ENCODE measurements around the gene SHISA4. TPM values are rescaled to one million over a fixed set of nuclear protein-coding genes. Genes with fewer than 3 reads are reported as not detected.
"Not testable (repeated sequence)": the region's sequence is repeated elsewhere in the genome, so short reads cannot be mapped to it uniquely, and the experiment has no call there.

The SHISA4 gene
- total RNA-seq, 1 donor from 2014 or later, result 8.6 TPM

DNA sequence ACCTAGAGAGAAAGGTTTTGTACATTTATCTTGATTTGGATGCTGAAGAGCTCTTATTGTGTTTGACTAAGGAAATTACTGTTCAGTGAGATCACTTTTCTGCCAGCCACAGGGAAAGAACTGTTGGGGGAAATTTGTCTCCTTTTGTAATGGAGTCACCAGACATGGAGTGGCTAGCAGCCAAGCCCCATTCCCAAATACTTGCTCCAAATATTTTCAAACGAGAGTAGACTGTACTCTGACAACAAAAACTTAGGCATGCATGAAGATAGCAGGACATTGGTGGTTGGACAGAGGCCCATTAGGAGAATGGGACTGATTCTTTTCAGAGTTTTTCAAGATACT is 38.7 kb upstream of the SHISA4 start:
- TF ChIP-seq, protein P1, sequence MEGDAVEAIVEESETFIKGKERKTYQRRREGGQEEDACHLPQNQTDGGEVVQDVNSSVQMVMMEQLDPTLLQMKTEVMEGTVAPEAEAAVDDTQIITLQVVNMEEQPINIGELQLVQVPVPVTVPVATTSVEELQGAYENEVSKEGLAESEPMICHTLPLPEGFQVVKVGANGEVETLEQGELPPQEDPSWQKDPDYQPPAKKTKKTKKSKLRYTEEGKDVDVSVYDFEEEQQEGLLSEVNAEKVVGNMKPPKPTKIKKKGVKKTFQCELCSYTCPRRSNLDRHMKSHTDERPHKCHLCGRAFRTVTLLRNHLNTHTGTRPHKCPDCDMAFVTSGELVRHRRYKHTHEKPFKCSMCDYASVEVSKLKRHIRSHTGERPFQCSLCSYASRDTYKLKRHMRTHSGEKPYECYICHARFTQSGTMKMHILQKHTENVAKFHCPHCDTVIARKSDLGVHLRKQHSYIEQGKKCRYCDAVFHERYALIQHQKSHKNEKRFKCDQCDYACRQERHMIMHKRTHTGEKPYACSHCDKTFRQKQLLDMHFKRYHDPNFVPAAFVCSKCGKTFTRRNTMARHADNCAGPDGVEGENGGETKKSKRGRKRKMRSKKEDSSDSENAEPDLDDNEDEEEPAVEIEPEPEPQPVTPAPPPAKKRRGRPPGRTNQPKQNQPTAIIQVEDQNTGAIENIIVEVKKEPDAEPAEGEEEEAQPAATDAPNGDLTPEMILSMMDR (IDR thresholded peaks at IDR 0.05), result no peak
- peak overlapping the region; percentile 59 for H3K27ac ChIP-seq
- H3K4me1 ChIP-seq, result peaks cover 15% of the 10 kb centered on the region
- ATAC-seq (peak; percentile 91), DNase-seq (no peak)
- H3K9me3 ChIP-seq, result no peaks in the 10 kb centered on the region
- no peak overlapping the region for H3K4me3 ChIP-seq
- peaks cover 64% of the 10 kb centered on the region for H3K36me3 ChIP-seq
- intact Hi-C loops (cut with DNase I), result no loop called here
- H3K27me3 ChIP-seq, result no peaks in the 10 kb centered on the region

DNA sequence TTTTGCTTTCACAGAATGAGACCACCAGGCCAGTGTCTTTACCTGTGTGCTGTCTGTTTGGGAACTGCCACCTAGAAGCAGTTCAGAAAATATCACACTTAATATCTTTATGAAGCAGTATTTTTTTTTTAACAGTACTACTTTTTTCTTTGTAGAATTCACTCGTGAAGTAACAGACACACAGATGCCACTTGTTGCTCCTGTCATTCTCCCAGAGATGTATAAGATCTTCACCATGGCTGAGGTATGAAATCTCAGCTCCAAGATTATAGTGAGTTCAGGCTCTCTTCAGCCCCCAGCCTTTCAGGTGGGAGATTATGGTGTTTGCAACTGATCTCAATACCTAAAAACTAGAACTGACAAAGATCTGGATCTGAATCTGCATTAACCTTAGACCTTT is 36.7 kb upstream of the SHISA4 start:
- no peak overlapping the region for H3K4me3 ChIP-seq
- ATAC-seq (no peak), DNase-seq (no peak)
- no peaks in the 10 kb centered on the region for H3K9me3 ChIP-seq
- H3K27ac ChIP-seq, result no peak overlapping the region
- peaks cover 83% of the 10 kb centered on the region for H3K36me3 ChIP-seq
- peaks cover 15% of the 10 kb centered on the region for H3K4me1 ChIP-seq
- intact Hi-C loops (cut with DNase I), result no loop called here
- TF ChIP-seq, protein P1 (IDR thresholded peaks at IDR 0.05), result no peak
- H3K27me3 ChIP-seq, result no peaks in the 10 kb centered on the region

DNA sequence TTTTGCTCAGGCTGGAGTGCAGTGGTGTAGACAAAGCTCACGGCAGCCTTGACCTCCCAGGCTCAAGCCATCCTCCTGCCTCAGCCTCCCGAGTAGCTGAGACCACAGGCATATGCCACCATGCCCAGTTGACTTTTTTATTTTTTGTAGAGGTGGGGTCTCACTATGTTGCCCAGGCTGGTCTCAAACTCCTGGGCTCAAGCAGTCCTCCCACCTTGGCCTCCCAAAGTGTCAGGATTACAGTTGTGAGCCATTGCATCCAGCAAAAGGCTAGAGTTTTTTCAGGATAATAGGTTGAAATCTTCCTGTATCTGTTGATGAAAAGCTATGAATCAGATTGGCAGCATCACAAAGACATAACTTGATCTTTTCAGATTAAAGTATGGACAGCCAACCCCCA is 32.0 kb upstream of the SHISA4 start:
- DNase-seq; H3K4me3 ChIP-seq; H3K27ac ChIP-seq; H3K27me3 ChIP-seq; ATAC-seq; intact Hi-C loops (cut with DNase I); H3K4me1 ChIP-seq; H3K9me3 ChIP-seq: not testable (repeated sequence)
- peaks cover 93% of the 10 kb centered on the region for H3K36me3 ChIP-seq

DNA sequence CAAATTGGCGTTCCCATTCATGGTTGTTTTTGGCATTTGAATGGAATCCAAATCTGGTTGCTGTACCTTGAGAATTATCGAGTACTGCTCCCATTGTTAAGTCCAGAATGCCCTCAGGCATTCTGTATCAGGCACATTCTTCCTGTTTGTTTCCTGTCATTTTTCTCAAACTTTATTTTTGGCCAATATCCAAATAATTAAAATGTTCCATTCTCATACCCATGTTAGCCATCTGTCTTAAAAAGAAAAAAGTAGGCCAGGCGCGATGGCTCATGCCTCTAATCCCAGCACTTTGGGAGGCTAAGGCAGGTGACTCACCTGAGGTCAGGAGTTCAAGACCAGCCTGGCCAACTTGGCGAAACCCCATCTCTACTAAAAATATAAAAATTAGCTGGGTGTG is 29.3 kb upstream of the SHISA4 start:
- DNase-seq (no peak), ATAC-seq (no peak)
- intact Hi-C loops (cut with DNase I), result no loop called here
- TF ChIP-seq, protein P1 (IDR thresholded peaks at IDR 0.05), result no peak
- no peak overlapping the region for H3K4me3 ChIP-seq
- H3K27me3 ChIP-seq, result no peaks in the 10 kb centered on the region
- no peak overlapping the region for H3K27ac ChIP-seq
- H3K36me3 ChIP-seq, result peaks cover 92% of the 10 kb centered on the region
- no peaks in the 10 kb centered on the region for H3K9me3 ChIP-seq
- H3K4me1 ChIP-seq, result no peaks in the 10 kb centered on the region

DNA sequence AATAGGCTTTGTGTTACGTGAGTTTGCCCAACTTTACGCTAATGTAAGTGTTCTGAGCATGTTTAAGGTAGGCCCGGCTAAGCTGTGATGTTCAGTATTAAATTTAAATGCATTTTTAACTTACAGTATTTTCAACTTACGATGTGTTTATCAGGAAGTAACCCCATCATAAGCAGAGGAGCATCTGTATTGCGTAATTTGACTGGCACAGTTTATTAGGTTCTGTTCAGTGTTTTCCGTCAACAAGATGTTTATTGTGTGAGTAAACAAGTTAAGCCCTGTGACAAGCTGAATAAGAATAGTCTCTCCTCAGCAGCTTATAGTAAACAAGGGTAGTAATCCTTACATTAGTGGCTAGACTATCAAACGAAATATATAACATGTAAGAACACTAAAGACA is 27.2 kb upstream of the SHISA4 start:
- no peaks in the 10 kb centered on the region for H3K27me3 ChIP-seq
- H3K4me3 ChIP-seq, result no peak overlapping the region
- intact Hi-C loops (cut with DNase I), result no loop called here
- no peak for ATAC-seq
- TF ChIP-seq, protein P1 (IDR thresholded peaks at IDR 0.05), result no peak
- H3K9me3 ChIP-seq, result no peaks in the 10 kb centered on the region
- H3K27ac ChIP-seq, result no peak overlapping the region
- peaks cover 88% of the 10 kb centered on the region for H3K36me3 ChIP-seq
- no peaks in the 10 kb centered on the region for H3K4me1 ChIP-seq
- DNase-seq, result no peak

DNA sequence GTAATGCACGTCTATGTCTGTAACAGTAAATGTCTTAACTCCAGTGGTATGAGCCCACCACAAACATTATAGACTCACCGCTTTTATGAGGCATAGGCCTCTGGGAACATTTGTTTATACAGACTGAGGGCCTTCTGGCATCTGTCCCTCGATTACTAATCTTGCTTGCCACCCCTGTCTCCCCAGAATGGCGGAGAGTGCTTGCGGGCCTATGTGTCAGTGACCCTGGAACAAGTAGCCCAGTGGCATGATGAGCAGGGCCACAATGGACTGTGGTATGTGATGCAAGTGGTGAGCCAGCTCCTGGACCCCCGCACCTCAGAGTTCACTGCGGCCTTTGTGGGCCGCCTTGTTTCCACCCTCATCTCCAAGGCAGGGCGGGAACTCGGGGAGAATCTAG is 18.3 kb upstream of the SHISA4 start:
- TF ChIP-seq, protein P1 (IDR thresholded peaks at IDR 0.05), result no peak
- Histone ChIP-seq H3K27ac (no peak overlapping the region), H3K9me3 (no peaks in the 10 kb centered on the region), H3K36me3 (peaks cover 95% of the 10 kb centered on the region), H3K4me3 (no peak overlapping the region), H3K27me3 (no peaks in the 10 kb centered on the region), H3K4me1 (no peaks in the 10 kb centered on the region)
- no peak for ATAC-seq
- intact Hi-C loops (cut with DNase I), result no loop called here
- DNase-seq, result no peak
